ENCODE measurements around the gene PTCD1.

DNA sequence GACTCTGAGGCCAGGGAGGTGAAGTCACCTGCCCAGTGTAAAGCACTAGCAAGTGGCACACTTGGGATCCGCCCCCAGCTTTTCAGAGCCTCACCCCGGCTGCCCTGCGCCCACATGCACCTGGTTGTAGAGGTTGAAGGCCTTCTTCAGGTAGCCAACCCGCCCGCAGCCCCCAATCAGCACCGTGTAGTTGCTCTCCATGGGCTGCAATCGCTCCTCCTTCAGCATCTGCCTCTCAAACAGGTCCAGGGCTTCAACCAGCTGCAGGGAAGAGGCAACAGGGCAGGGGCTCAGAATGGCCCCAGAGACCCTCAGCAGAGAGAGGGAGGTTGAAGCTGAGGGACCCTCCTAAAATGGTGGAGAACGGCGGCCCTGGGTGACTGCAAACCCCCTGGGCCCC is 5.4 kb downstream of the PTCD1 start:
- no peak for TF ChIP-seq CDX4 (CRISPR knock-in tag; IDR thresholded peaks at IDR 0.05; ENCODE audit: borderline replicate concordance)
- TF ChIP-seq CTCF (IDR thresholded peaks at IDR 0.05): no peak
- TF ChIP-seq, protein P1, sequence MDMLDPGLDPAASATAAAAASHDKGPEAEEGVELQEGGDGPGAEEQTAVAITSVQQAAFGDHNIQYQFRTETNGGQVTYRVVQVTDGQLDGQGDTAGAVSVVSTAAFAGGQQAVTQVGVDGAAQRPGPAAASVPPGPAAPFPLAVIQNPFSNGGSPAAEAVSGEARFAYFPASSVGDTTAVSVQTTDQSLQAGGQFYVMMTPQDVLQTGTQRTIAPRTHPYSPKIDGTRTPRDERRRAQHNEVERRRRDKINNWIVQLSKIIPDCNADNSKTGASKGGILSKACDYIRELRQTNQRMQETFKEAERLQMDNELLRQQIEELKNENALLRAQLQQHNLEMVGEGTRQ (CRISPR knock-in tag; IDR thresholded peaks at IDR 0.05): no peak

Data from WTC11 (cell line).